Omental fat pad (tissue), 4 donors: Measurements from ENCODE around the gene ODF2. TPM values are rescaled to one million over a fixed set of nuclear protein-coding genes. Genes with fewer than 3 reads are reported as not detected.
A peak's percentile ranks its signal among the peaks of the same experiment; 100 is the strongest.
"Not testable (repeated sequence)": the region's sequence is repeated elsewhere in the genome, so short reads cannot be mapped to it uniquely, and the experiment has no call there.

ENCODE experiments used
- ATAC-seq: fragments of 150-250 bp; one replicate; pipeline ENCODE4 v1.9.1; 2016; ENCODE audit warnings: mild to moderate bottlenecking, moderate library complexity; ENCODE audit not compliant: low FRiP score
- DNase-seq: peaks from one replicate; pipeline ENCODE4 v3.0.0-alpha.2; 2019; ENCODE audit warnings: low spot score
- total RNA-seq, 4 donors: library from RNA; depleted of rRNA; stranded (reverse); fragments of >200 nt; gene quantifications; one replicate each; pipeline ENCODE4 v1.1.0, GENCODE V29; 2016
- TF ChIP-seq, protein P1 (sequence below), 3 donors: fragments of 450-650 bp; IDR thresholded peaks; one replicate each; pipeline ENCODE4 v1.5.1; 2016 to 2017; ENCODE audit warnings: antibody characterized with exemption in 3 of 3, mild to moderate bottlenecking in 3 of 3, moderate library complexity in 2 of 3

Gene ODF2
- total RNA-seq, 4 donors from 2014 or later: 16.8 to 27.1 (median 20.8) TPM

DNA sequence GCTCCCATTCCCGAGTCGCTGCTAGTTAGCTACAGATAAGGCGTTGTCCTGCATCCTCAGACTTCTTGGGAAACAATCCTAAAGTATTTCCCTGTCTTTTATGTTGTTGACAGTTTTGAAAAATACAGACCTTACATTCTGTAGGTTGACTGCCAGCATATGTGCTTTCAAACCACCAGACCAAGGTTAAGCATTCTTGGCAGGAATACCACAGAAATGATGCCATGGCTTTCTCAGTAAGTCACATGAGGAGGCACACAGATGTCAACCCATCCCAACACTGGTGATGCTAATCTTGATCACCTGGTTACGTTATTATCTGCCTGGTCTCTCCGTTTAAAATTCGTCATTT lies 49.6 kb downstream of the ODF2 start:
- TF ChIP-seq, protein P1, sequence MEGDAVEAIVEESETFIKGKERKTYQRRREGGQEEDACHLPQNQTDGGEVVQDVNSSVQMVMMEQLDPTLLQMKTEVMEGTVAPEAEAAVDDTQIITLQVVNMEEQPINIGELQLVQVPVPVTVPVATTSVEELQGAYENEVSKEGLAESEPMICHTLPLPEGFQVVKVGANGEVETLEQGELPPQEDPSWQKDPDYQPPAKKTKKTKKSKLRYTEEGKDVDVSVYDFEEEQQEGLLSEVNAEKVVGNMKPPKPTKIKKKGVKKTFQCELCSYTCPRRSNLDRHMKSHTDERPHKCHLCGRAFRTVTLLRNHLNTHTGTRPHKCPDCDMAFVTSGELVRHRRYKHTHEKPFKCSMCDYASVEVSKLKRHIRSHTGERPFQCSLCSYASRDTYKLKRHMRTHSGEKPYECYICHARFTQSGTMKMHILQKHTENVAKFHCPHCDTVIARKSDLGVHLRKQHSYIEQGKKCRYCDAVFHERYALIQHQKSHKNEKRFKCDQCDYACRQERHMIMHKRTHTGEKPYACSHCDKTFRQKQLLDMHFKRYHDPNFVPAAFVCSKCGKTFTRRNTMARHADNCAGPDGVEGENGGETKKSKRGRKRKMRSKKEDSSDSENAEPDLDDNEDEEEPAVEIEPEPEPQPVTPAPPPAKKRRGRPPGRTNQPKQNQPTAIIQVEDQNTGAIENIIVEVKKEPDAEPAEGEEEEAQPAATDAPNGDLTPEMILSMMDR (IDR thresholded peaks at IDR 0.05): no peak
- ATAC-seq (no peak), DNase-seq (no peak)

DNA sequence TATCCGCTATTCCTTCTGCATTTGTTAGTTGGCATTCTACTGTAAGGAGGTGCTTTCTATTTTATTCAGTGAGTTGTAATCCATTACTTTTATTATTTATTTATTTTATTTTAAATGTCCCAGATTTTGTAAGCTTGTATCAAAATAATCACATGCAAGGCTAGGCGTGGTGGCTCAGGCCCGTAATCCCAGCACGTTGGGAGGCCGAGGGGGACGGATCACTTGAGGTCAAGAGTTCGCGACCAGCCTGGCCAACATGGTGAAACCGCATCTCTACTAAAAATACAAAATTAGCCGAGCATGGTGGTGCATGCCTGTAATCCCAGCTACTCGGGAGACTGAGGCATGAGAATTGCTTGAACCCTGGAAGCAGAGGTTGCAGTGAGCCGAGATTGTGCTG lies 50.1 kb downstream of the ODF2 start:
- not testable (repeated sequence) for DNase-seq, ATAC-seq

DNA sequence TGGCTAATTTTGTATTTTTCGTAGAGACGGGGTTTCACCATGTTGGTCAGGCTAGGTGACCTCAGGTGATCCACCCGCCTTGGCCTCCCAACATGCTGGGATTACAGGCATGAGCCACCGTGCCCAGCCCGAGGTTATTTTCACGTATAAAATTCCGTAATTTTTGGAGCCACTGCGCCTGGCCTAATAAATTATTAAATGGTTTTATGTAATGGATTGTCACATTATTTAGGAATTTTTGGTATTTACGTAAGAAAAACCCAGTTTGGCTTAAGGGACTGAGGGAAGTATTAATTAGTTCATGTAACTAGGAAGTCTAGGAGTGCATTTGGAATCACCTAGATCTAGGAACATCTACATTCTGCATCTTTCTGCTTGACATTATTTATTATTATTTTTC lies 57.0 kb downstream of the ODF2 start:
- TF ChIP-seq, protein P1 (IDR thresholded peaks at IDR 0.05): no peak
- no peak for ATAC-seq
- DNase-seq: no peak

DNA sequence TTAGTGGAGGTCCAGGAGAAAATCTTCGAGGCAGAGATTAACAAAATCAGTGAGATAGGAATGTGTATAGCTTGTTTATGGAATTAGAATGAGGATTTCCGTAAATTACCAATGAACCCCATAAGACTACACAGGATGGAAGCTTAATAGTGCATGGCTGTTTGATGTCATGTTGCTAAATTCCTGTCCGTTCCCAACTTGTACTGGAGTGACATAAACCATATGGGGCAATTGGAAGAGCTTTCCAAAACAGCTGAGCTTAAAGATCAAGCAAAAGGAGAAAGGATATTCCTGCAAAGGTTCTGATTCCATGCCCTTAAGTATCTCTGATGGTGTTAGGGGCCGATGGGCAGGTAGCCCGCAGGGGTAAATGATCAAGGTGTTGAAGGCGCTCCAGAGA lies 66.2 kb downstream of the ODF2 start:
- DNase-seq: no peak
- no peak for ATAC-seq
- TF ChIP-seq, protein P1 (IDR thresholded peaks at IDR 0.05): no peak

DNA sequence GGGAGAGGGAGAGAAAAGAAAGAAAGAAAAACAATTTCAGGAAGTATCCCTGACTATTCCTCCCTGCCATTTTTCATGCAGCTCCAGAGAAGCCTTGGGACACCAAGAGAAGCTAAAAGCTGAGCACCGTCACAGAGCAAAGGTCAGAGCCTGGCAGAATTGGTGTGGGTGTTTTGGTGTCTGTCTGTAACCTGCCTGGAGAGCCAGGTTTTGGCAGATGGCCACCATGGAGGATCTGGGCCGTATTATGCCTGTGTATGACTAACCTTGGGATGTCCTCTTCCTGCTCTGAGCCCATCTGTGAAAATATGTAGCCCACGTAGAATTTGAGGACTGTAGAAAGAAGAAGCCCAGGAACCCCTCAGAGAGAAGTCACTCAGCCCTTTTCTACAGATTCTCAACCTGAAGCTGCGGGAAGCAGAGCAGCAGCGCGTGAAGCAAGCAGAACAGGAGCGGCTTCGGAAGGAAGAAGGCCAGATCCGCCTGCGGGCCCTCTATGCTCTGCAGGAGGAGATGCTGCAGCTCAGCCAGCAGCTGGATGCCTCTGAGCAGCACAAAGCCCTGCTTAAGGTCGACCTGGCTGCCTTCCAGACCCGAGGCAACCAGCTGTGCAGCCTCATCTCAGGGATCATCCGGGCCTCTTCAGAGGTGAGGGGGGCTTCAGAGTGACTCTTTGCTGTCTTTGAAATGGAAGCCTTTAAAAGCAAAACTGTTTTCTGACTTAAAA lies 67.6 kb downstream of the ODF2 start:
- ATAC-seq (peak; percentile 41), DNase-seq (no peak)

DNA sequence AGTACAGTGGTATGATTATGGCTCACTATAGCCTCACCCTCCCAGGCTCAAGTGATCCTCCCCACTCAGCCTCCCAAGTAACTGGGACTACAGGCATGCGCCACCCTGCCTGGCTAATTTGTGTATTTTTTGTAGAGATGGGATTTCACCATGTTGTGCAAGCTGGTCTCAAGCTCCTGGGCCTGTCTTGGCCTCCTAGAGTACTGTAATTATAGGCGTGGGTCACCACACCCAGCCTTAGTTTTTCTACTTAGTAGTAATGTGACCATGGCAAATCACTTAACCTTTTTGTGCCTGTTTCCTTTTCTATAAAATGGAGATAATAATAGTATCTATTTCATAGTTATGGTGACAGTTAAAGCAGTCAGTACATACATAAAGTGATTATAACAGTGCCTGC lies 70.9 kb downstream of the ODF2 start:
- DNase-seq (no peak), ATAC-seq (no peak)
- TF ChIP-seq, protein P1 (IDR thresholded peaks at IDR 0.05): no peak

More for the DNA sequence above, 67.6 kb downstream of the ODF2 start:
- TF ChIP-seq, protein P1 (IDR thresholded peaks at IDR 0.05): no peak

DNA sequence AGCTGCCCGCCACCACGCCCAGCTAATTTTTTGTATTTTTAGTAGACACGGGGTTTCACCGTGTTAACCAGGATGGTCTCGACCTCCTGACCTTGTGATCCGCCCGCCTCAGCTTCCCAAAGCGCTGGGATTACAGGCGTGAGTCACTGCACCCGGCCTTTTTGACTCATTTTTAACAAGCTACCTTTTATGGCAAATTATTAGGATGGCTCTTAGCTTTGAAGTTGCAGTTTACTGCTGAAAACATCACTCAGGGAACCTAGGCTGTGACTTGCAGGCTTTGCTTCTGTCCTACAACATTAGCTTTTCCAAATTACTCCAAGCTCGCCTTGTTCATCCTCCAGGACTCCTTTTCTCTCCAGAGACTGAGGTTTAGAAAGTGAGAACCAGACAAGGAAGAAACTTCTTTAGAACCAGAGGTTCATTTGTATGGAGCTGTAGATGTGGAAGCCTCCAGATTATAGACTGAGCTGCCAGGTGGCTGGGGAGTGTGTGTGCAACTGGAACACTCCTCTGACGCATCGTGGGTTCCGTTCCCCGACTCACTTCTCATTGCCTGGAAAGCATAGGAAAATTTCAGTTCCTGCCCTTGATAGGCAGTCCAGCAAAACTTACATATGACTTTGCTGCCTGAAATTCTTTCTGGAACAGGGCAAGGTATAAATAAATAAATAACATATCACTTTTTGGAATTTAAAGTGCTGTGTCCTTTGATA lies 72.8 kb downstream of the ODF2 start:
- TF ChIP-seq, protein P1 (IDR thresholded peaks at IDR 0.05): no peak
- DNase-seq (no peak), ATAC-seq (no peak)
